Type B pancreatic cell (in vitro differentiated cells): ENCODE data around the gene SMIM8. TPM values are rescaled to one million over a fixed set of nuclear protein-coding genes. Genes with fewer than 3 reads are reported as not detected.
A peak's percentile ranks its signal among the peaks of the same experiment; 100 is the strongest.
"Not testable (repeated sequence)": the region's sequence is repeated elsewhere in the genome, so short reads cannot be mapped to it uniquely, and the experiment has no call there.

Source experiments
- DNase-seq: peaks from one replicate; pipeline ENCODE4 v3.0.0; 2021; ENCODE audit warnings: mixed read lengths; ENCODE audit not compliant: unreplicated experiment; ENCODE audit errors: extremely low spot score
- H3K27ac Mint-ChIP-seq: 2 replicates; pipeline ENCODE4 v1.8.0; 2021; ENCODE audit warnings: mild to moderate bottlenecking, mixed read lengths
- H3K27me3 Mint-ChIP-seq: 2 replicates; pipeline ENCODE4 v1.8.0; 2021; ENCODE audit warnings: mixed read lengths
- H3K36me3 Mint-ChIP-seq: 2 replicates; pipeline ENCODE4 v1.8.0; 2021; ENCODE audit warnings: mixed read lengths
- H3K4me1 Mint-ChIP-seq: one replicate; pipeline ENCODE4 v1.8.0; 2021; ENCODE audit warnings: mixed read lengths; ENCODE audit not compliant: unreplicated experiment
- H3K4me3 Mint-ChIP-seq: 2 replicates; pipeline ENCODE4 v1.8.0; 2021; ENCODE audit warnings: mild to moderate bottlenecking, mixed read lengths
- H3K9me3 Mint-ChIP-seq: 2 replicates; pipeline ENCODE4 v1.8.0; 2021; ENCODE audit warnings: mixed read lengths
- total RNA-seq: library from RNA; stranded (reverse); gene quantifications from 2 replicates; pipeline ENCODE4 v1.2.1, GENCODE V29; 2021; ENCODE audit warnings: low replicate concordance
- TF ChIP-seq, protein P1 (sequence below): fragments of 200-600 bp; sonication (generic); conservative IDR thresholded peaks from 2 replicates; pipeline ENCODE4 v1.5.0; 2021; ENCODE audit warnings: antibody characterized with exemption, mild to moderate bottlenecking

Gene SMIM8
- total RNA-seq, 1 donor from 2014 or later: 18.0 TPM

GRCh38 chr6:87319271-87319987 lies 3.0 kb upstream of the SMIM8 start:
- Mint-ChIP-seq H3K27ac (no peak overlapping the region), H3K4me3 (no peak overlapping the region), H3K27me3 (peaks cover 8% of the 10 kb centered on the region), H3K36me3 (no peaks in the 10 kb centered on the region), H3K4me1 (peaks cover 9% of the 10 kb centered on the region), H3K9me3 (no peaks in the 10 kb centered on the region)
- TF ChIP-seq, protein P1, sequence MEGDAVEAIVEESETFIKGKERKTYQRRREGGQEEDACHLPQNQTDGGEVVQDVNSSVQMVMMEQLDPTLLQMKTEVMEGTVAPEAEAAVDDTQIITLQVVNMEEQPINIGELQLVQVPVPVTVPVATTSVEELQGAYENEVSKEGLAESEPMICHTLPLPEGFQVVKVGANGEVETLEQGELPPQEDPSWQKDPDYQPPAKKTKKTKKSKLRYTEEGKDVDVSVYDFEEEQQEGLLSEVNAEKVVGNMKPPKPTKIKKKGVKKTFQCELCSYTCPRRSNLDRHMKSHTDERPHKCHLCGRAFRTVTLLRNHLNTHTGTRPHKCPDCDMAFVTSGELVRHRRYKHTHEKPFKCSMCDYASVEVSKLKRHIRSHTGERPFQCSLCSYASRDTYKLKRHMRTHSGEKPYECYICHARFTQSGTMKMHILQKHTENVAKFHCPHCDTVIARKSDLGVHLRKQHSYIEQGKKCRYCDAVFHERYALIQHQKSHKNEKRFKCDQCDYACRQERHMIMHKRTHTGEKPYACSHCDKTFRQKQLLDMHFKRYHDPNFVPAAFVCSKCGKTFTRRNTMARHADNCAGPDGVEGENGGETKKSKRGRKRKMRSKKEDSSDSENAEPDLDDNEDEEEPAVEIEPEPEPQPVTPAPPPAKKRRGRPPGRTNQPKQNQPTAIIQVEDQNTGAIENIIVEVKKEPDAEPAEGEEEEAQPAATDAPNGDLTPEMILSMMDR: no peak
- no peak for DNase-seq

- H3K4me1 Mint-ChIP-seq, DNase-seq, H3K27me3 Mint-ChIP-seq, H3K27ac Mint-ChIP-seq, H3K9me3 Mint-ChIP-seq: not testable (repeated sequence)
- peaks cover 10% of the 10 kb centered on the region for H3K36me3 Mint-ChIP-seq
- peak overlapping the region; percentile 72 for H3K4me3 Mint-ChIP-seq
These were observed 1.5 kb downstream of the SMIM8 start for GRCh38 chr6:87323880-87324279.

DNA sequence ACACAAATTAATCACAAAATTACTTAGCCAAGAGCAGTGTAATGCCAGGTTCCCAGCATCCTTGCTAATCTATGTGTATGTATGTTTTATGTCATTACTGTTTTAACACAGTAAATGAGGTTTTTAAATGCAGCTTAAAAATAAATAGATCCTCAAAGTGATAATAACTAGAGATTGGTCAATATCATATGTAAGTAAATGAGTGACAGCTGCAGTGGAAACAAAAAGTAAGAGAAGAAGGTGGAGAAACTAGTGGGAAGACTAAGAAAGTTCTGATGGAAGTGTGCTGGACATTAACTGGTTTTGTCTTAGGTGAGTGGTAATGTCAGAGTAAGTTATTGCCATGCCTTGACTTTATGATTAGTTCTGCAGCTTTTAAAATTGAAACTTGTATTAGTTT lies 8.6 kb downstream of the SMIM8 start:
- TF ChIP-seq, protein P1: no peak
- no peaks in the 10 kb centered on the region for H3K27me3 Mint-ChIP-seq
- peaks cover 17% of the 10 kb centered on the region for H3K36me3 Mint-ChIP-seq
- H3K9me3 Mint-ChIP-seq: peaks cover 4% of the 10 kb centered on the region
- no peak overlapping the region for H3K4me3 Mint-ChIP-seq
- H3K4me1 Mint-ChIP-seq: peaks cover 7% of the 10 kb centered on the region
- H3K27ac Mint-ChIP-seq: no peak overlapping the region
- no peak for DNase-seq

DNA sequence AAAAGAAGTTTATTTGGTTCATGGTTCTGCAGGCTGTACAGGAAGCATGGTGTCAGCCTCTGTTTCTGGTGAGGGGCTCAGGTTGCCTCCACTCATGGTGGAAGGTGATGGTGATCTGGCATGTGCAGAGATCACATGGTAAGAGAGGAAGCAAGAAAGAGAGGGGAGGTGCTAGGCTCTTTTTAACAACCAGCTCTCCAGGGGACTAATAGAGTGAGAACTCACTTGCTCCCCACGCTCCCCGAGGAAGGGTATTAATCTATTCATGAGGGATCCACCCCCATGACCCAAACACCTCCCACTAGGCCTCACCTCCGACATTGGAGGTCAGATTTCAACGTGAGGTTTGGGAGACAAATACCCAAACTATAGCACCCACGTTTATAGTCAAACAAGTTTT lies 10.6 kb downstream of the SMIM8 start:
- no peaks in the 10 kb centered on the region for H3K27me3 Mint-ChIP-seq
- peaks cover 7% of the 10 kb centered on the region for H3K4me1 Mint-ChIP-seq
- TF ChIP-seq, protein P1: no peak
- H3K9me3 Mint-ChIP-seq: no peaks in the 10 kb centered on the region
- no peak overlapping the region for H3K4me3 Mint-ChIP-seq
- H3K36me3 Mint-ChIP-seq: peaks cover 12% of the 10 kb centered on the region
- no peak overlapping the region for H3K27ac Mint-ChIP-seq
- no peak for DNase-seq

DNA sequence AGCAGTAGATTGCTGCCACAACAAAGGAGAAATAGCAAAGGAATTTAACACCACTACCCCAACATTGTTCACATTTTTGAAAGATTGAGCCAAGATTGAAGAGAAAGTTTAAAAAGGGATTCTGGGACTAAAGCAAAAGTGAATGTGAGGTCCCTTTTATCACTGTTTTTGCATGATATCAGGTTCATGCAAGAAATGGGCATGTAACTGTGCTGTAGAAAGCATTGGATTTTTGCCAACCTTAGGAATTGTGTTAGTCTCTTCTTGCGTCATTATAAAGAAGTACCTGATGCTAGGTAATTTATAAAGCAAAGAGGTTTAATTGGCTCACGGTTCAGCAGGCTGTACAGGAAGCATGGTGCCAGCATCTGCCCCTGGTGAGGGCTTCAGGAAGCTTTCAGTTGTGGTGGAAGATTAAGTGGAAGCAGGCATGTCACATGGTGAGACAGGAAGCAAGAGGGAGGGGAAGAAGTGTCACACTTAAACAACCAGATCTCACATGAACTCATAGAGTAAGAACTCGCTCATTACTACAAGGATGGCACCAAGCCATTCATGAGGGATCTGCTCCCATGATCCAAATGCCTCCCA lies 11.3 kb downstream of the SMIM8 start:
- H3K4me1 Mint-ChIP-seq: peaks cover 7% of the 10 kb centered on the region
- H3K36me3 Mint-ChIP-seq: peaks cover 13% of the 10 kb centered on the region
- H3K27ac Mint-ChIP-seq: no peak overlapping the region
- DNase-seq: no peak
- no peak overlapping the region for H3K4me3 Mint-ChIP-seq
- no peaks in the 10 kb centered on the region for H3K27me3 Mint-ChIP-seq
- H3K9me3 Mint-ChIP-seq: no peaks in the 10 kb centered on the region
- TF ChIP-seq, protein P1: no peak

- DNase-seq: no peak
- H3K27ac Mint-ChIP-seq: no peak overlapping the region
- no peaks in the 10 kb centered on the region for H3K9me3 Mint-ChIP-seq
- TF ChIP-seq, protein P1: no peak
- H3K4me3 Mint-ChIP-seq: no peak overlapping the region
- H3K4me1 Mint-ChIP-seq: peaks cover 7% of the 10 kb centered on the region
- no peaks in the 10 kb centered on the region for H3K27me3 Mint-ChIP-seq
- peaks cover 16% of the 10 kb centered on the region for H3K36me3 Mint-ChIP-seq
These were observed 12.3 kb downstream of the SMIM8 start for GRCh38 chr6:87334683-87335082.
